ENCODE data around the gene WDR1. TPM values are rescaled to one million over a fixed set of nuclear protein-coding genes. Genes with fewer than 3 reads are reported as not detected.
A peak's percentile ranks its signal among the peaks of the same experiment; 100 is the strongest.

The WDR1 gene
- total RNA-seq, 1 donor from 2014 or later, result 69.5 TPM

DNA sequence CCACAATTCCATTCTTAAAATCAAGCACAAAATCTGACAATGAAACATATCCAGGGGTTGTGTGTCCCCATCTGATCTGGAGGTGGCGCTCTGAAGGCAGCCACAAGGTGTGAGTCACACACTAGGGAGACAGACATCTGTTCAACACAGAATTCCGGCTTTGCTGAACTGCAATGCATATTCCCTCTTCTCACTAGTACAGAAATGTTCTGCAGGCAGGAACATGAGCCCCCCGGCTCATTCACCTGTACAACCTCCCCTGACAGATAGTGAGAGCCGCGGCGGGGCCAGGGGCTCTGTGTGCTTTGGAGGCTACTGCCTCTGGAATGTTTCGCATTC is 41.9 kb downstream of the WDR1 start:
- ATAC-seq (peak; percentile 30), DNase-seq (ENCODE audit: low spot score) (no peak)

DNA sequence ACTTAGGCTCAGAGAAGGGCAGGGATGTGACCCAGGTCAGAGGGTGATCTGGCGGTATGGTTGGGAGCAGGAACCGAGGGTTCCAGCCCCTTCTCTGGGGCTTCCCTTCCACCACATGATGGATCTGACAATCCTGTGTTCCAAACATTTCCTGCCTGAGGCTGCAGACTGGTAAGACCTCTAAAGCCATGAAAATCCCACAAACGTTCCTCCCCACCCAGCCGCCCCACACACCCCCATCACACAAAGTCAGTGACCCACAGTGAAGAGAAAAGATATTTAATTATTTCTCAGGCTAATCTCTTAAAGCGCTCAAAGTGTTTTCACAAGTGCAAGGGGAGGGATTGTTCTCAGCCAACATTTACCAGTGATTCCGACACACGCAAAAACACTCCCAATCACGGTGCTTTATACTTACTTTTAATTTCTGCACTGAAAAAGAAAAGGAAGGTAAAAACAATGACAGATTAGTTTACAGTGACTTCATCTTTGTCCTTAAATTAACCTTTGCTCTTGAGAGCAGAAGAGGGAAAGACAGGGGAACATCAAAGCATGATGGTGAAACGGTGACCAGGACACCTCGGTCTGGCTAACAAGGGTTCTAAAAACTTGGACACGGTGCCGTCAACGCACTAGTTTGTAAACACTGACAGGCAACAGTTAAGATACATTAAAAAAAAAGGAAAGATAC is 42.4 kb downstream of the WDR1 start:
- ATAC-seq (peak; percentile 38), DNase-seq (ENCODE audit: low spot score) (peak; percentile 38)

DNA sequence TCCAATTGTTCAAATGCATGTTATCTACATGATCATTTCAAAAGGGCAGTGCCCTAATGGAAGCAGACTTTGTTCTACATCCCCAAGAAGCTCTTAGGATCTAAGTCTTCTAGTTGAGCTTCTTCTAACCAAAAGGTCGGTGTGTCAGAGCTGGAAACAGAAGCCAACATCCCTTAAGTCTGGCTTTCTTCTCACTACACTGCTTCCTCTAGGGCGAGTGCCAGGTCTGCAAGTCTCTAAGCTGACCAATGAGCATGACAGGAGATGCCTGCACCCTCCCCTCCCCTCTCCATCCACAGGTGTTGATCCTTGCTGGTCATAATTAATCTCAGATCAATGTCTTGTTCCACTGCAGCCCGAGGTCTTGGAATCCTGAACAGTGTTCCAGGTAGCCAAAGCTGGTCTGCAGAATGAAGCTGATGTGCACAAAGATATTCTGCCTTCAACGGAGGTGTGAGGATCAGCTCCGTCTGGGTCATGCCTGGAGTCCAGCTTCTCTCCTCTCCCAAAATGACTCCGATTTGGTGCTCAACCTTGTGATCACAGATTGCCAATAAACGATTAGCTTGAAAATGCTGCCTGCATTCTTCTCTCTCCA is 44.1 kb downstream of the WDR1 start:
- ATAC-seq (no peak), DNase-seq (ENCODE audit: low spot score) (no peak)

DNA sequence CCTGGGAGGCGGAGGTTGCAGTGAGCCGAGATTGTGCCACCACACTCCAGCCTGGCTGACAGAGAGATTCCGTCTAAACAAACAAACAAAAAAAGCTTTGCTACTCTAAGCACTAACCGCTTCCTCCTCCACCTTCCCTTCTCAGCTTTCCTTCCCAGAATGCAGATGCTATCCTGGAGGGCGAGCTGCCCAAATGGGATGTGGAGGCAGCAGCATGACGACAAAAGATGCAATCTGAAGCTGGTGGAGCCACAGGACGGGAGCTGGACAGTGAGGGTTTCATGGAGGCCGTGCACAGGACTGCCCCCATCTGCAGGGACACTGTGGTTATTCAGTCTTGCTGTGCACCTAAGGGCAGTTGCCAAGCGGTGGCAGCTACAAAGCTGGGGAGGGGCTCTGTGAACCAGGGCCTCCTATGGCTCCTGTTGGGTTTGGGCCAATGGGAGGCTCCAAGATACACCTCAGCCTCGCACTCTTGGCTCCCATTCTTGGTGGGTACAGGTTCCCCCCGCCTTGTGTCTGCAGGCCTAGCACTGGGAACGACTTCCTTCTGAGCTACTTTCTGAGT is 47.4 kb downstream of the WDR1 start:
- DNase-seq (ENCODE audit: low spot score), result no peak

DNA sequence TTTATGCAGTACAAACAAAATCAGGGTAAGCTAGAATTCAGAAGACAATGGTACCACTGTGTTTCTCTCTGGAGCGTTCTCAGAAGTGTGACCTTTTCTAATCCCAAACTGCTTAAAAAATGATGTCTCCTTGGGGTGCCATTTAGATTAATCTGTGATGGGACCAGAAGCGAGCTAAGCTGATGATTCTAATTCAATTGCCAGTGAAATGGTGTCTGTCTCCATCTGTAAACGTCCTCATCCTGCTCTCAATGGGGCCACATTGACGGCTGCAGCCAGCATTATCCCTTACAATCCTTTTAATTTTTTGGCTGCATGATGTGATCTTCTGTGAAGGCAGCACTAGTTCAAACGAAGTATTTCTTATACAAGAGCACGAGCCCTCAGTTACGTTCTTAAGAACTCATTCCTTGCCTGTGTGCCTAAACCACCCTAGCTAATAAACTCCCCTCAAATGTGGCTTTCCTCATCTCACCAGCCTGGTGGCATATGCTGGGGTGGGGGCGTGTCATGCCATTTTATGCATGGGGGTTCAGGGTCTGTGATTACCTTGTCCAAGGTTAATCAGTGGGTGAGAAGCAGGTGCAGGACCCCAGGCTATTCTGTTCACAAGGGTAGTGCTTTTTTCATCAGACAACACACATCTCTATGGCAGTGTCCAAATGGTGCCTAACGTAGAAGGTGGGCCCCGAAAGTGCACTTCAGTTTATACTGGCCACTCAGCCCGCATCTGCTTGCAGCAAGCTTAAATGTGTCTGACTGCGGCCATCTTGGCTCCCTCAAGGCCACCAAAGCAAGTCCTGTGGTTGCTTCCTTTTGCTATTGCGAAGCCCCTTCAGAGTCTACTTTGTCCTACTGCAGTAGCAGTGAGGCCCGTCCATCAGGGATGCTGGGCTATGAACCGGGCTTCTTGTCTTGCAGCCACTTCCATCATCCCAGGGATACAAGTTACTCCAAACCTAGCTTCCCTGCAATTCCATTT is 49.6 kb downstream of the WDR1 start:
- DNase-seq (ENCODE audit: low spot score) (no peak), ATAC-seq (no peak)

More for the DNA sequence above, 47.4 kb downstream of the WDR1 start:
- no peak for ATAC-seq

DNA sequence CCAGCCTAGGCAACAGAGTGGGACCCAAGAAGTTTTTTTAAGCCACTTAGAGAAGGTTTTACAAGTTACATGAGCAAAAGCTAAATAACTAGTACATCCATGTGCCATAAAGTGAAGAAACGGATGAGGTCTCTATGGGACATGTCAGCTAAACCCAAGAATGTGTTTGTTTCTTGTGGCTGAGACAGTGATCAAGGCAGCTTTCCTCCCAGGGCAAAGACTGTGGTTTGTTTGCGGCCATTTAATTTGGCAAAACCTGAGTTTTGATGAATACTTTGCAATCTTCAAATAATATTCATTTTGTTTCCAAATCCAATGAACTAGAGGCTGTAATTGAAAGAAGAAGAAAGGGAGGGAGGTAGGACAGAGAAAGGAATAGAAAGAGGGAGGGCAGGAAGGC is 50.4 kb downstream of the WDR1 start:
- no peak for DNase-seq (ENCODE audit: low spot score)
- ATAC-seq, result no peak

DNA sequence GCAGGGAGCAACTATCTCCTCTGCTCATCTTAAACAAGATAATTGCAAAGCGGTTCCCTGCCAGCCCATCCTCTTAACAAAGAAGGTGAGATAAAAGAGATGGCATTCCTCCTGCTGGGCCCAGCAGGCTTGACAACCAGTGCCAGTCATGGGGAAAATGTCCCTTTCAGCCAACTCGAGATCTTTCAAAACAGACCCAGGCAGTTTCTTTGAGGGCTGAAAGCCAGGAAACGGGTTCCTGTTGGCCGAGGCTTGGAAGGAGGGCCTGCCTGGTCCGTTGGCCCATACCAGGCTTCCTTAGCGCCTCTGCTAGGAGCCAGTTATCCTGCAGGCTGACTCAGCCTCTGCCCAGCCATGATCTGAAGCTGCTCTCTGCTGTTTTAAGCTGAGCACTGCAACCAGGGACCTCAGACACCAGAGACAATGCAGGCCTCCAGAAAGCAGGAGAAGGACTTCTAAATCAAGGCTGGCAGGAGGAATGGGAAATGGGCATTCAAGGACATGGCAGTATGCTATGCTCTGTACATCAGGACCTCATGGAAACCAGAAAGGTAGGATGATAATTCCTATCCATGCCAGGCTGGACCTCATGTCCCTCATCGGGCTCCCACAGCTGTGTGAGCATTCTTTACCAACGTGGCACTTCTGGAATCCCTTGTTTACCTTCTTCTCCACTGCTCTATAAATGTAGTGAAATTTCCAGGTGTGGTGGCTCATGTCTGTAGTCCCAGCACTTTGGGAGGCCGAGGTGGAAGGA is 52.9 kb downstream of the WDR1 start:
- peak; percentile 71 for DNase-seq (ENCODE audit: low spot score)
- peak; percentile 99 for ATAC-seq

DNA sequence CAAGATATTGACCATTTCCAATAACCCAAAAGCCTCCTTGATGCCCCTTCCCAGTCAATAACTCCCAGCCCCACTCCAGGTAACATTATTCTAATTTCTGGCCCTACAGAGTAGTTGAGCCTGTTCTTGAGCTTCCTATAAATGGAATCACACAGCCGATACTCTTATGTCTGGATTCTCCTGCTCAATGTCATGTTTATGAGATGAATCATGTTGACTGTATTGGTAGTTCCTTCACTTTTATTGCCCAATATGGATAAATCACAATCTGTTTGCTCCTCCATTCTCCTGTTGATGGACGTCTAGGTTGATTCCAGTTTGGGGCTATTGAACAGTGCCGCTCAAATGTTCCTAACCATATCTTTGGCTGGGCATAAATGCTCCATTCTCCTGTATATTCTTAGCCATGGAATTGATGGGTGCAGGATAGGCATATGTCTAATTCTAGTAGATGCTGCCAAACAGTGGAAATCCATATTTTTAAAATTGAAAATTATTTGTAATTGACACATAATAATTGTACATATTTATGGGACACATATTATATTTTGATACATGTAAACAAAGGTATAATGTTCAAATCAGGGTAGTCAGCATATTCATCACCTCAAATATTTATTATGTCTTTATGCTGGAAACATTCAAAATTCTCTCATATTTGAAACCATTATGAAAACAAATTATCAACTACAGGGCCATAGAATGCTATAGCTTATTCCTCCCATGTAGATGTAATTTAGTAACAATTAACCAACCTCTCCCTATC is 54.8 kb downstream of the WDR1 start:
- ATAC-seq, result no peak

DNA sequence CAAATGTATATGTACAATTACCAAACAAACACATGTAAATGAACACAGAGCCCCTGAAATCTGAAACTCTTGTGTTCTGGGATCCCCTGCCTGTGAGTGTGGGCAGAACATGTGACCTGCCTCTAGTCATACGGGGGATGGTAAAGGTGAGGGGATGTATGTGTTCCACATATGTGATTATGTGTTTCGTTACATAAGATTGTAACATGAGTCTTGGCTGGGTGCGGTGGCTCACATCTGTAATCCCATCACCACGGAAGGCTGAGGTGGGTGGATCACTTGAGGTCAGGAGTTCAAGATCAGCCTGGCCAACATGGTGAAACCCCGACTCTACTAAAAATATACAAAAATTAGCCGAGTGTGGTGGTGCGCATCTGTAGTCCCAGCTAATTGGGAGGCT is 58.2 kb downstream of the WDR1 start:
- no peak for DNase-seq (ENCODE audit: low spot score)
- ATAC-seq, result no peak

More for the DNA sequence above, 54.8 kb downstream of the WDR1 start:
- no peak for DNase-seq (ENCODE audit: low spot score)

DNA sequence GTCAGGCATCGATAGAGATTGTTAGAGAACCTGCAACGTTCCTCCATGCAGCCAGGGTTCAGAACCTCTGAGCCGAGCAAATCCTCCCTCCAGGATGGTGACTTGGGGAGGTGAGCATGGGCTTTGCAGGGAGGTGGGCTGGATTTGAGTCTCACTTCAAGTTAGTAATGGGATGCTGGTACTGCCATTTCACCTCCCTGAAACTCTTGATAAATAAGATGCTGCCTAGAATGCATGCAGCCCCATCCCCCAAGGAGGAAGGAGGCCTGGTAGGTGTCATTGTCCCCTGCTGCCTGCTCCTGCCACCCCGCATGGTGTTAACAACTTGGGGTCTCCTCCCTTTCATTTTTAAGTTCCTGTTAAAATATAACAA is 59.6 kb downstream of the WDR1 start:
- ATAC-seq (no peak), DNase-seq (ENCODE audit: low spot score) (no peak)

DNA sequence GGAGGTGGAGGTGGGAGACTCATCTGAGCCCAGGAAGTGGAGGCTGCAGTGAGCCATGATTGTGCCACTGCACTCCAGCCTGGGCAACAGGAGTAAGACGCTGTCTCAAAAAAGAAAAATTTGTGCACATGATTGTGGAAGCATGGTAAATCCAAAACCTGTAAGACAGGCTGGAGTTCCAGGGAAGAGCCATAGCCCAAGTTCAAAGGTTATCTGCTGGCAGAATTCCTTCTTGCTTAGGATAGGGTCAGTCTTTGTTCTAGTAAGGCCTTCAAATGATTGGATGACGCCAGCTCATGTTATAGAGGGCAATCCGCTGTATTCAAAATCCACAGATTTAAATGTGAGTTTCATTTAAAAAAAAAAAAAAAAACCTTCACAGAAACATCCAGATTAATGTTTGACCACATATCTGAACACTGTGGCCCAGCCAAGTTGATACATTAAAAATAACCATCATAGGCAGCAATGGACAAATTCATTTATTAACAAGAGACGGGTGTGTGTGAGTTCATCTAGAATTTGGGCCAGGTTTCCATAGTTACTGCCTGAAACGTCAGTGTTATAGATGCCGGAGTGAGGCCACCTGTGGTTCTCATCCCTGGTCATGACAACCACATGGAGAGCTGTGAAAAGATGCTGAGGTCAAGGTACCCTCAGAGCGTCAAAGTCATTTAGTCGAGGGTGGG is 60.1 kb downstream of the WDR1 start:
- DNase-seq (ENCODE audit: low spot score) (no peak), ATAC-seq (no peak)

DNA sequence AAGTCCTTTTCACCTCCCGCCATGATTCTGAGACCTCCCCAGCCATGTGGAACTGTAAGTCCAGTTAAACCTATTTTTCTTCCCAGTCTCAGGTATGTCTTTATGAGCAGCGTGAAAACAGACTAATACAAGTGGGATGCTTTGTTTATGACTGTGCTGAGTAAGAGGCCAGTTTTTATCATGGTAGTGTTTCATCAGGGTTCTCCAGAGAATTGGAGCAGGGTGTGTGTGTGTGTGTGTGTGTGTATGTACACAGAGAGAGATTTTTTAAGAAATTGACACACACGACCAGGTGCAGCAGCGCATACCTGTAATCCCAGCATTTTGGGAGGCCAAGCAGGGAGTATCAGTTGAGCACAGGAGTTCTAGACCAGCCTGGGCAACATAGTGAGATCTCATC is 60.7 kb downstream of the WDR1 start:
- ATAC-seq (no peak), DNase-seq (ENCODE audit: low spot score) (no peak)

DNA sequence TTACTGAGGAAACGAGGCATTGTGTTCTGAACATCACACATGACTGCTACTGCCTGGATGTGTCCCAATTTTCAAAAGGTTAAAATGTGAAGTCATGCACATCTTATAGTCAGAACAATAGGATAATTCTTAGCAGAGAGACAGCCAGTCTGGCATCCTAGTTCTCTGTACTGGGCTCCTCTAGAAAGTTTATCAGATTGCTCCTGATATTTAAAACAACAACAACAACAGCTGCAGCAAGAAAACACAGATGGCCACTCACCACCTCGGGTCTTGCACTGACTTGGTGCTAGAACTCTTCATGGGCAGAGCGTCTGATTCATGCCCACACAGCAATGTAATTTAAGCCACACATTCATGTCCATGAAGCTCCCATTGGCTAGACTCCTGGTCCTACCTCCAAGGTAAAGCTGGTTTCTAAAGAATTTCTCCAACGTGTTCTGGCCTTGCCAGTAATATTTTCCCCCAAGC is 62.0 kb downstream of the WDR1 start:
- no peak for DNase-seq (ENCODE audit: low spot score)
- ATAC-seq, result no peak

DNA sequence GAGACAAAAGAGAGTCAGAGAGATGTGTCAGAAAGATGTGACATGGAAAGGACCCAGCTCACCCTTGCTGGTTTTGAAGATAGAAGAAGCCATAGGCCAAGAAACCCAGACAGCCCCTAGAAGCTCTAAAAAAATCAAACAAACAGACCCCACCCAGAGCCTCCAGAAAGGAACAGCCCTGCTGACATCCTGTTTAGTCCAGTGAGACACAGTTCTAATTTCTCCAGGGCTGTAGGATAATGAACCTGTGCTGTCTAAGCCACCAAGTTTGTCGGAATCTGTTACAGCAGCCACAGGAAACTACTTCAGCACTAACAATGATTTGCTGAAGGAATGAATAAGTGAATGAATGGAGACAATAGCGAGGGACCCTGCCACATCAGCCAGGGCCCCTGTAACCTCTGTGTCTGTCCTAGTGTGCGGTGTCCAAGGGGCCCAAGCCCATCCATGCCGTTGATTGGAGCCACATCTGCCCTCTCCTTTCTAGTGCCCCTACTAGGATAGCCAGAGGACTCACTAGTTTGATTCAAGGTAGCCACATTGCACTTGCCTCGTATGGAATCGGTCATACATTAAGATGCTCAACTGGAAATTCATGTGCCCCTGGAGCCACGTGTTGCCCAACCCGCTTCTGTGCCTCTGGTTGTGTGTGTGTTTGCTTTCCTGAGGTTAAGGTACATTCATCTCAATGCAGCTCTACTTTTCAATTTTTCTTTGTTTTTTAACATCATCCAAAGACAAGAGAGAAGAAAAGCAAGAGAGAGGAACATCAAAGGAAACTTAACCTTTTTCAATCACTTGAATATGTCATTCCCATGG is 62.8 kb downstream of the WDR1 start:
- DNase-seq (ENCODE audit: low spot score) (no peak), ATAC-seq (no peak)

DNA sequence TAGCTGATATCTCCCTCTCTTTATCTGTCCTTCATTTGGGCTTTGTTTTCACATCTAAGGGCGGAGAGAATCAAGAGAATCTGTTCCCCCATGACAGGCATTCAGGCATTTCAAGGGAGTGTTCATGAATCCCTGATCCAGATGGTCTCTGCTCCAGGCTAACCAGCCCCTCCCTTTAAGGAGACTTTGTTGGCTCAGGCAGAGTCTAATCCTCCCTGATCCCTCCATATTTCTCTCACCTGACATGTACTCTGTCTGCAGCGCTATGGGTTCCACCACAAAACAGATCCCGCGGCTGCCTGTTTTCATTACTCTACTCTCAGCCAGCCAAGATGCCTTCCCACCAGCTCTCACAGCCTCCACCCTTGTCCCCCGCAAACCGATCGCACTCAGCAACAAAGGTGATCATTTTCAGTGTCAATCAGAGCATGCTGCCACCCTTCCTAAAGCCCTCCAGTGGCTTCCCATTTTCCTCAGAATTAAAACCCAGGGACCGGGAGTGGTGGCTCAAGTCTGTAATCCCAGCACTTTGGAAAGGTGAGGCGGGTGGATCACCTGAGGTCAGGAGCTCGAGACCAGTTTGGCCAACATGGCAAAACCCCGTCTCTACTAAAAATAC is 65.0 kb downstream of the WDR1 start:
- ATAC-seq (no peak), DNase-seq (ENCODE audit: low spot score) (no peak)

DNA sequence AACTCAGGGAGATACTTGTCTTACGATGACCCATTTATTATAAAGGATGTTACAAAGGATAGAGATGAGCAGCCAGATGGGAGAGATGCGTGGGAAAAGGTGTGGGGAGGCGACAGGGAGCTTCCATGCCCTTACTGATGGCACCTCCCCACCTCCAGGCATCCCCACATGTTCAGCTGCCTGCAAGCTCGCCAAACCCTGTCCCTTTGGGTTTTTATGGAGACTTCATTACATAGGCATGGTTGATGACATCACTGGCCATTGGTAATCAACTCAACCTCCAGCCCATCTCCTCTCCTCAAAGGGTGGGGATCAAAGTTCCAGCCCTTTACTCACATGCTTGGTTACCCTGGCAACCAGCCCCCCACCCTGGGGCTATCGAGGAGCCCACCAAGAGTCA is 65.9 kb downstream of the WDR1 start:
- no peak for ATAC-seq

DNA sequence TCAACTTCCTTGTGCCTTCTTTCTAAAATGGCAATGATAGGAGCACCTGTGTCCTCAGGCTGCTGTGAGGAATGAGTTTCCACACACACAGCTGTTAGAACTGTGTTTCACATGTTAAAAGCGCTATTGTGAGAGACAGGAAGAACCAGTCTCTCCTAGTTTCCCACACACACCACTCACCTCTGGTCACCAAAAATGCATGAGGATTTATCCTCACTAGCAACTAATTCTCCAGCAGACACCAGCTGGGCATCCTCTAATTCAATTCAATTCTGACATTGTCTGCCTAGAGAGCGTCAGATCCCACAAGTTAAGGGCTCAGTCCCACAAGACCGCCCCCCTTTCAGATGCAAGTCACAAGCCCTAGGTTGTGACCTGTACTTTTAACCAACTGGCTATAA is 66.3 kb downstream of the WDR1 start:
- DNase-seq (ENCODE audit: low spot score) (no peak), ATAC-seq (no peak)

More for the DNA sequence above, 65.9 kb downstream of the WDR1 start:
- no peak for DNase-seq (ENCODE audit: low spot score)

Data from left lobe of liver (tissue), 2 donors.